ENCODE measurements around the gene PLS1.

DNA sequence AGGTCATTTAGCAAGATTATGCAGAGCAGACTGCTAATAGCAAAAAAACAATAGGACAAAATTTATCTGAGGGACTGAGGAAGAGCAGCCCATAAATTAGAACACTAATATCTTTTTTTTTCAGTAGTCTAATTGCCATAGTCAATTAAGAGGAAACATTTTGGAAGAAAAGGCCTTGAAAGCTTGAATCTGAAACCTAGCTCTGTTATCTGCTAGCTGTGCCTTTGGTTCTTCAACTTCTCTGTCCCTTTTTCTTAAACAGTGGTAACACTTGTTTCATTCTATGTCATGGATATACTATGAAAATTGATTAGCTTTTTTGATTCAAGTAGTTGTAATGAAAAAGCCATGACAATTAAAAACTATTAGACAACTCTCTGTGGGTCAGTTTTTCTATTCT is 19.4 kb upstream of the PLS1 start:
- TF ChIP-seq, protein P1, sequence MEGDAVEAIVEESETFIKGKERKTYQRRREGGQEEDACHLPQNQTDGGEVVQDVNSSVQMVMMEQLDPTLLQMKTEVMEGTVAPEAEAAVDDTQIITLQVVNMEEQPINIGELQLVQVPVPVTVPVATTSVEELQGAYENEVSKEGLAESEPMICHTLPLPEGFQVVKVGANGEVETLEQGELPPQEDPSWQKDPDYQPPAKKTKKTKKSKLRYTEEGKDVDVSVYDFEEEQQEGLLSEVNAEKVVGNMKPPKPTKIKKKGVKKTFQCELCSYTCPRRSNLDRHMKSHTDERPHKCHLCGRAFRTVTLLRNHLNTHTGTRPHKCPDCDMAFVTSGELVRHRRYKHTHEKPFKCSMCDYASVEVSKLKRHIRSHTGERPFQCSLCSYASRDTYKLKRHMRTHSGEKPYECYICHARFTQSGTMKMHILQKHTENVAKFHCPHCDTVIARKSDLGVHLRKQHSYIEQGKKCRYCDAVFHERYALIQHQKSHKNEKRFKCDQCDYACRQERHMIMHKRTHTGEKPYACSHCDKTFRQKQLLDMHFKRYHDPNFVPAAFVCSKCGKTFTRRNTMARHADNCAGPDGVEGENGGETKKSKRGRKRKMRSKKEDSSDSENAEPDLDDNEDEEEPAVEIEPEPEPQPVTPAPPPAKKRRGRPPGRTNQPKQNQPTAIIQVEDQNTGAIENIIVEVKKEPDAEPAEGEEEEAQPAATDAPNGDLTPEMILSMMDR (conservative IDR thresholded peaks at IDR 0.05; ENCODE audit: low read depth, low read length) = no peak
- TF ChIP-seq EZH2 (IDR thresholded peaks at IDR 0.05; ENCODE audit: borderline replicate concordance, low read depth, low read length, poor library complexity, severe bottlenecking) = no peak

Data from A673 (cell line).